MV-4-11 (cell line): ENCODE data around the gene STAT3.
"Not testable (repeated sequence)": the region's sequence is repeated elsewhere in the genome, so short reads cannot be mapped to it uniquely, and the experiment has no call there.

Experiments used
- DNase-seq: peaks from one replicate; lab custom pipeline; 2025; lab: John Stamatoyannopoulos, UW

Gene STAT3

GRCh38 chr17:42408061-42408460, 19.8 kb upstream of the STAT3 start:
- no peak for DNase-seq

- DNase-seq: no peak
These were observed 19.1 kb upstream of the STAT3 start for GRCh38 chr17:42407289-42407836.

GRCh38 chr17:42406615-42407288, 18.5 kb upstream of the STAT3 start:
- DNase-seq: no peak

- peak; percentile 71 for DNase-seq
These were observed 17.8 kb upstream of the STAT3 start for GRCh38 chr17:42405963-42406495.

- no peak for DNase-seq
These were observed 16.8 kb upstream of the STAT3 start for GRCh38 chr17:42405076-42405475.

- peak; percentile 32 for DNase-seq
These were observed 16.2 kb upstream of the STAT3 start for GRCh38 chr17:42404326-42405055.

- no peak for DNase-seq
These were observed 14.9 kb upstream of the STAT3 start for GRCh38 chr17:42403150-42403549.

- no peak for DNase-seq
These were observed 13.9 kb upstream of the STAT3 start for GRCh38 chr17:42402117-42402516.

GRCh38 chr17:42400844-42401375, 12.7 kb upstream of the STAT3 start:
- DNase-seq: not testable (repeated sequence)

- no peak for DNase-seq
These were observed 12.0 kb upstream of the STAT3 start for GRCh38 chr17:42399948-42400843.

GRCh38 chr17:42399121-42399520, 10.9 kb upstream of the STAT3 start:
- DNase-seq: no peak

GRCh38 chr17:42395601-42396000, 7.4 kb upstream of the STAT3 start:
- DNase-seq: not testable (repeated sequence)

- DNase-seq: no peak
These were observed 6.6 kb upstream of the STAT3 start for GRCh38 chr17:42394838-42395237.

GRCh38 chr17:42392692-42393415, 4.6 kb upstream of the STAT3 start:
- no peak for DNase-seq

- DNase-seq: not testable (repeated sequence)
These were observed 3.2 kb upstream of the STAT3 start for GRCh38 chr17:42391439-42391838.

GRCh38 chr17:42389899-42390298, 1.7 kb upstream of the STAT3 start:
- no peak for DNase-seq

- no peak for DNase-seq
These were observed 834 bp upstream of the STAT3 start for GRCh38 chr17:42389135-42389417.

GRCh38 chr17:42387661-42388380, 421 bp downstream of the STAT3 start:
- DNase-seq: peak; percentile 19

- DNase-seq: peak; percentile 18
These were observed 1.2 kb downstream of the STAT3 start for GRCh38 chr17:42386777-42387657.

GRCh38 chr17:42381898-42382297, 6.3 kb downstream of the STAT3 start:
- DNase-seq: no peak
